ENCODE data around the gene GPC3. TPM values are rescaled to one million over a fixed set of nuclear protein-coding genes. Genes with fewer than 3 reads are reported as not detected.

GPC3 gene
- total RNA-seq, 1 donor from 2014 or later: 306 TPM

- Histone ChIP-seq H3K4me1 (ENCODE audit: control insufficient read depth in 3 of 3, insufficient read depth in 3 of 3, low read length in 3 of 3) (no peaks in the 10 kb centered on the region), H3K36me3 (ENCODE audit: control insufficient read depth in 3 of 3, insufficient read depth in 3 of 3, low read length in 3 of 3) (no peaks in the 10 kb centered on the region), H3K9ac (ENCODE audit: low read depth in 1 of 3, low read length in 3 of 3) (no peak overlapping the region), H3K9me3 (ENCODE audit: control insufficient read depth in 3 of 3, low read length in 3 of 3) (no peaks in the 10 kb centered on the region), H3K4me3 (ENCODE audit: low read length in 3 of 3) (no peak overlapping the region), H3K27me3 (ENCODE audit: control insufficient read depth in 3 of 3, insufficient read depth in 3 of 3, low read length in 3 of 3) (no peaks in the 10 kb centered on the region), H3K27ac (ENCODE audit: low read depth, low read length) (no peak overlapping the region)
Observed at GRCh38 chrX:133699023-133699728, 286.2 kb downstream of the GPC3 start.

DNA sequence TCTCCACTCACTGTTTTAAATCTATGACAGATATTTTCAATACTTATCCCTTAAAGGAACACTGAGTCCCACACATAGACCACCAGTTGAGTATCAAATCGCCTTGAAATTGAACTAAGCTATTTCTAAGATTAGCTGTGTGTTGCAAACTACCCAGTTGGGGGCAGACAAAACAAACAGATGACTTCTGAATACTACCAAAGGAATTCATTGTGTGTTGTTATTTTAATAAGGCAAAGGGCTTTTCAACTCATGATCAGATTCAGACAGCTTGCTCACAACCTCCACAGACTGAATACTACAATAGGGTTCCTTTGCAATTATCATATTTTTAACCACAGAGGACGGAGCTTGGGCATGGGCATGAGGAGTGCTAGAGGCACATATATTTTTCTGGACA is 287.1 kb downstream of the GPC3 start:
- Histone ChIP-seq H3K9ac (ENCODE audit: low read depth in 1 of 3, low read length in 3 of 3) (no peak overlapping the region), H3K36me3 (ENCODE audit: control insufficient read depth in 3 of 3, insufficient read depth in 3 of 3, low read length in 3 of 3) (no peaks in the 10 kb centered on the region), H3K27ac (ENCODE audit: low read depth, low read length) (no peak overlapping the region), H3K27me3 (ENCODE audit: control insufficient read depth in 3 of 3, insufficient read depth in 3 of 3, low read length in 3 of 3) (no peaks in the 10 kb centered on the region), H3K4me3 (ENCODE audit: low read length in 3 of 3) (no peak overlapping the region), H3K4me1 (ENCODE audit: control insufficient read depth in 3 of 3, insufficient read depth in 3 of 3, low read length in 3 of 3) (no peaks in the 10 kb centered on the region), H3K9me3 (ENCODE audit: control insufficient read depth in 3 of 3, low read length in 3 of 3) (no peaks in the 10 kb centered on the region)

DNA sequence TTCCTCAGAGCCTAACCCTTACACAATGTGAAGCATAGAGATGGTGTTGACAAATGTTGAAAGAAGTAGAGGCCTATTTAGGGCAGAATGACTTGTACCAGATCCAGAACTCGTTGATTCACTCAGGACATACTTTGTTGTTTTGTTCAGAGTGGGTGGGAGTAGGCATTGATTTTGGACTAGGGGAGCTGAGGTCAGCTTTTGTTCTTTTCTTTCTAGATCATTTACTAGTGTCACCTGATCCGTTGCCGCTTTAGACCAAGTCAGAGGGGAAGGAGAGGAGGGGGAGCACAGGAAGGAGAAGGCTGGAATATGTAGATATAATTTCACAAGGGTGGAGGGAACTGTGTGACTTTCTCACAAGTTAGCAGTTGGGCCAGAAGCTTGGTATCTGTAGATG is 287.7 kb downstream of the GPC3 start:
- Histone ChIP-seq H3K27me3 (ENCODE audit: control insufficient read depth in 3 of 3, insufficient read depth in 3 of 3, low read length in 3 of 3) (no peaks in the 10 kb centered on the region), H3K9ac (ENCODE audit: low read depth in 1 of 3, low read length in 3 of 3) (no peak overlapping the region), H3K9me3 (ENCODE audit: control insufficient read depth in 3 of 3, low read length in 3 of 3) (no peaks in the 10 kb centered on the region), H3K4me3 (ENCODE audit: low read length in 3 of 3) (no peak overlapping the region), H3K27ac (ENCODE audit: low read depth, low read length) (no peak overlapping the region), H3K36me3 (ENCODE audit: control insufficient read depth in 3 of 3, insufficient read depth in 3 of 3, low read length in 3 of 3) (no peaks in the 10 kb centered on the region), H3K4me1 (ENCODE audit: control insufficient read depth in 3 of 3, insufficient read depth in 3 of 3, low read length in 3 of 3) (no peaks in the 10 kb centered on the region)

GRCh38 chrX:133689997-133690599 is 295.3 kb downstream of the GPC3 start:
- Histone ChIP-seq H3K9me3 (ENCODE audit: control insufficient read depth in 3 of 3, low read length in 3 of 3) (no peaks in the 10 kb centered on the region), H3K9ac (ENCODE audit: low read depth in 1 of 3, low read length in 3 of 3) (no peak overlapping the region), H3K27ac (ENCODE audit: low read depth, low read length) (no peak overlapping the region), H3K4me1 (ENCODE audit: control insufficient read depth in 3 of 3, insufficient read depth in 3 of 3, low read length in 3 of 3) (no peaks in the 10 kb centered on the region), H3K27me3 (ENCODE audit: control insufficient read depth in 3 of 3, insufficient read depth in 3 of 3, low read length in 3 of 3) (no peaks in the 10 kb centered on the region), H3K4me3 (ENCODE audit: low read length in 3 of 3) (no peak overlapping the region), H3K36me3 (ENCODE audit: control insufficient read depth in 3 of 3, insufficient read depth in 3 of 3, low read length in 3 of 3) (no peaks in the 10 kb centered on the region)

GRCh38 chrX:133685822-133686221 is 299.6 kb downstream of the GPC3 start:
- no peak overlapping the region for H3K4me3 ChIP-seq (ENCODE audit: low read length in 3 of 3)
- H3K9me3 ChIP-seq (ENCODE audit: control insufficient read depth in 3 of 3, low read length in 3 of 3): no peaks in the 10 kb centered on the region
- H3K36me3 ChIP-seq (ENCODE audit: control insufficient read depth in 3 of 3, insufficient read depth in 3 of 3, low read length in 3 of 3): no peaks in the 10 kb centered on the region
- peaks cover 0 to 3% (median 0%) of the 10 kb centered on the region in 3 donors for H3K27me3 ChIP-seq (ENCODE audit: control insufficient read depth in 3 of 3, insufficient read depth in 3 of 3, low read length in 3 of 3)
- no peak overlapping the region for H3K9ac ChIP-seq (ENCODE audit: low read depth in 1 of 3, low read length in 3 of 3)
- H3K4me1 ChIP-seq (ENCODE audit: control insufficient read depth in 3 of 3, insufficient read depth in 3 of 3, low read length in 3 of 3): no peaks in the 10 kb centered on the region
- no peak overlapping the region for H3K27ac ChIP-seq (ENCODE audit: low read depth, low read length)

- Histone ChIP-seq H3K9me3 (ENCODE audit: control insufficient read depth in 3 of 3, low read length in 3 of 3) (no peaks in the 10 kb centered on the region), H3K27me3 (ENCODE audit: control insufficient read depth in 3 of 3, insufficient read depth in 3 of 3, low read length in 3 of 3) (peaks cover 0 to 6% (median 0%) of the 10 kb centered on the region in 3 donors), H3K4me3 (ENCODE audit: low read length in 3 of 3) (no peak overlapping the region), H3K36me3 (ENCODE audit: control insufficient read depth in 3 of 3, insufficient read depth in 3 of 3, low read length in 3 of 3) (no peaks in the 10 kb centered on the region), H3K27ac (ENCODE audit: low read depth, low read length) (no peak overlapping the region), H3K4me1 (ENCODE audit: control insufficient read depth in 3 of 3, insufficient read depth in 3 of 3, low read length in 3 of 3) (no peaks in the 10 kb centered on the region), H3K9ac (ENCODE audit: low read depth in 1 of 3, low read length in 3 of 3) (no peak overlapping the region)
Observed at GRCh38 chrX:133681897-133682296, 303.5 kb downstream of the GPC3 start.

DNA sequence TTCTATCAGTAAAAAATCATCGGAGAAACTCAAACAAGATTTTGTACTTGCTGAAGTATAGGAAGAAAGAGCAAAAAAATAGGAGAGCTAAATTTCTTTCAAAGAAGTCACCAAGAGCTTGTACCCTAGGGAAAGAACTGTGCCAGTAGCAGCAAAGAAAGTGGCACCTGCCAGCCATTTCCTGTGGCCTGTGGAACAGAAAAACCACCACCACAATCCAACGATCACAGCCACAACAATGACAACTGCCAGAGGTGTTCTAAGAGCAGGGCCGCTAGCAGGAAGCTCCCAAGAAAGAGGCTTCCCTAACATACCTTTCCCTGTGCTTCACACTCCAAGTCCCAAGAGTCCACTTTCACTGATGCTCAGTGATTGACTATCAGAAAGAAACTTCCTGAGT is 304.0 kb downstream of the GPC3 start:
- Histone ChIP-seq H3K9ac (ENCODE audit: low read depth in 1 of 3, low read length in 3 of 3) (no peak overlapping the region), H3K27ac (ENCODE audit: low read depth, low read length) (no peak overlapping the region), H3K4me3 (ENCODE audit: low read length in 3 of 3) (no peak overlapping the region), H3K36me3 (ENCODE audit: control insufficient read depth in 3 of 3, insufficient read depth in 3 of 3, low read length in 3 of 3) (no peaks in the 10 kb centered on the region), H3K9me3 (ENCODE audit: control insufficient read depth in 3 of 3, low read length in 3 of 3) (no peaks in the 10 kb centered on the region), H3K27me3 (ENCODE audit: control insufficient read depth in 3 of 3, insufficient read depth in 3 of 3, low read length in 3 of 3) (peaks cover 0 to 6% (median 0%) of the 10 kb centered on the region in 3 donors), H3K4me1 (ENCODE audit: control insufficient read depth in 3 of 3, insufficient read depth in 3 of 3, low read length in 3 of 3) (no peaks in the 10 kb centered on the region)

- Histone ChIP-seq H3K9ac (ENCODE audit: low read depth in 1 of 3, low read length in 3 of 3) (no peak overlapping the region), H3K4me1 (ENCODE audit: control insufficient read depth in 3 of 3, insufficient read depth in 3 of 3, low read length in 3 of 3) (no peaks in the 10 kb centered on the region), H3K27ac (ENCODE audit: low read depth, low read length) (no peak overlapping the region), H3K9me3 (ENCODE audit: control insufficient read depth in 3 of 3, low read length in 3 of 3) (no peaks in the 10 kb centered on the region), H3K4me3 (ENCODE audit: low read length in 3 of 3) (no peak overlapping the region), H3K27me3 (ENCODE audit: control insufficient read depth in 3 of 3, insufficient read depth in 3 of 3, low read length in 3 of 3) (peaks cover 0 to 3% (median 0%) of the 10 kb centered on the region in 3 donors), H3K36me3 (ENCODE audit: control insufficient read depth in 3 of 3, insufficient read depth in 3 of 3, low read length in 3 of 3) (no peaks in the 10 kb centered on the region)
Observed at GRCh38 chrX:133677123-133678063, 308.0 kb downstream of the GPC3 start.

DNA sequence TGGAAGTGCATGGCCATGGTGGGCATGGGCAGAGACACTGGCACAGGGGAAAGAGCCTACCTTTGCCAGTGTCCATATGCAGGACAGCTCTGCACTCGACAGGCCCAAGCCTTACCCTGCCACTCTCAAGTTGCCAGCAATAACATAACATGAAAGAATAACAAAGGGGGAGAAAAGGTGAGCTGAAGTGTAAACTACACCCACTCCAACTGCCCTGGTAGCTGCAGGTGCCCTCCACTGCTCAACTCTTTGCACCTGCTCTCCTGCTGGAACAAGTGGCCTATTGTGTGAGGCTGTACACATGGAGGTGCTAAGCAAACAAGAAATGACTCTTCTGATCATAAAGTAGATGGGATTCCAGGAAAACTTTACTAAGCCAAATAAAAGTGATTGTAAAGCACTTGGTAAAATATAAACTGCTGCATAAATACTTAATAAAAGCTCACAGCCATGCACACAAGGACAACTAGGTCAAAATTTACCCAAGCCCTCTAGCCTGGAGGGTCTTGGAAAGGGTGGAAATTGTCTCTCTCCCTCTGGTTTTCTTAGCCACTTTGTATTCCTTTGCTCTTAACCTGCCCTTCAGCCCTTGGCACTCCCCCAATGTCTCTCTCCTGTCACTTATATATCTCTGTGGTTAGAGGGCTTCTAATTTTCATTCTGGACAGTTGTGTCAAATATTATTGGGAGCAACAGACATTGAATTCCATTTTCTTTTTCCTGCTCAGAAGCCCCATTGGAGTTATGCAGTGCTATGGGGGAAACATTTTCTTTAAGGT is 308.9 kb downstream of the GPC3 start:
- H3K27me3 ChIP-seq (ENCODE audit: control insufficient read depth in 3 of 3, insufficient read depth in 3 of 3, low read length in 3 of 3): peaks cover 0 to 3% (median 0%) of the 10 kb centered on the region in 3 donors
- no peaks in the 10 kb centered on the region for H3K4me1 ChIP-seq (ENCODE audit: control insufficient read depth in 3 of 3, insufficient read depth in 3 of 3, low read length in 3 of 3)
- no peak overlapping the region for H3K9ac ChIP-seq (ENCODE audit: low read depth in 1 of 3, low read length in 3 of 3)
- no peaks in the 10 kb centered on the region for H3K9me3 ChIP-seq (ENCODE audit: control insufficient read depth in 3 of 3, low read length in 3 of 3)
- H3K4me3 ChIP-seq (ENCODE audit: low read length in 3 of 3): no peak overlapping the region
- H3K27ac ChIP-seq (ENCODE audit: low read depth, low read length): no peak overlapping the region
- no peaks in the 10 kb centered on the region for H3K36me3 ChIP-seq (ENCODE audit: control insufficient read depth in 3 of 3, insufficient read depth in 3 of 3, low read length in 3 of 3)
